Progenitor cell of endocrine pancreas (in vitro differentiated cells): Measurements from ENCODE around the gene PTGER3. TPM values are rescaled to one million over a fixed set of nuclear protein-coding genes. Genes with fewer than 3 reads are reported as not detected.

Experiments
- DNase-seq: peaks from one replicate; pipeline ENCODE4 v3.0.0; 2021; ENCODE audit warnings: low spot score; ENCODE audit not compliant: unreplicated experiment
- H3K27ac Mint-ChIP-seq: 2 replicates; pipeline ENCODE4 v1.8.0; 2021; ENCODE audit warnings: mild to moderate bottlenecking, moderate library complexity, mixed read lengths
- H3K27me3 Mint-ChIP-seq: 2 replicates; pipeline ENCODE4 v1.8.0; 2021; ENCODE audit warnings: mixed read lengths
- H3K36me3 Mint-ChIP-seq: 2 replicates; pipeline ENCODE4 v1.8.0; 2022; ENCODE audit warnings: mixed read lengths; ENCODE audit not compliant: insufficient read depth
- H3K4me1 Mint-ChIP-seq: 2 replicates; pipeline ENCODE4 v1.8.0; 2021; ENCODE audit warnings: low read depth, mixed read lengths
- H3K4me3 Mint-ChIP-seq: 2 replicates; pipeline ENCODE4 v1.8.0; 2021; ENCODE audit warnings: low read depth, mild to moderate bottlenecking, moderate library complexity, mixed read lengths
- H3K9me3 Mint-ChIP-seq: 2 replicates; pipeline ENCODE4 v1.8.0; 2021; ENCODE audit warnings: low read depth, mixed read lengths
- CTCF ChIP-seq: fragments of 200-600 bp; sonication (generic); IDR thresholded peaks from one replicate; pipeline ENCODE4 v1.5.0; 2021; ENCODE audit warnings: antibody characterized with exemption, mild to moderate bottlenecking; ENCODE audit not compliant: unreplicated experiment
- total RNA-seq: library from RNA; stranded (reverse); gene quantifications from 2 replicates; pipeline ENCODE4 v1.2.1, GENCODE V29; 2021

The PTGER3 gene
- total RNA-seq, 1 donor from 2014 or later: 3.1 TPM

GRCh38 chr1:70980361-70980760 is 67.3 kb downstream of the PTGER3 start:
- H3K27me3 Mint-ChIP-seq: peaks cover 3% of the 10 kb centered on the region
- H3K4me3 Mint-ChIP-seq: no peak overlapping the region
- H3K9me3 Mint-ChIP-seq: no peaks in the 10 kb centered on the region
- H3K27ac Mint-ChIP-seq: no peak overlapping the region
- TF ChIP-seq CTCF: no peak
- no peaks in the 10 kb centered on the region for H3K36me3 Mint-ChIP-seq
- no peaks in the 10 kb centered on the region for H3K4me1 Mint-ChIP-seq
- no peak for DNase-seq

- Mint-ChIP-seq H3K36me3 (no peaks in the 10 kb centered on the region), H3K4me3 (no peak overlapping the region), H3K27ac (no peak overlapping the region), H3K27me3 (peaks cover 3% of the 10 kb centered on the region), H3K9me3 (no peaks in the 10 kb centered on the region), H3K4me1 (no peaks in the 10 kb centered on the region)
- no peak for DNase-seq
- TF ChIP-seq CTCF: no peak
These were observed 67.7 kb downstream of the PTGER3 start for GRCh38 chr1:70979881-70980280.

GRCh38 chr1:70979313-70979712 is 68.3 kb downstream of the PTGER3 start:
- Mint-ChIP-seq H3K9me3 (no peaks in the 10 kb centered on the region), H3K27me3 (peaks cover 3% of the 10 kb centered on the region), H3K4me1 (no peaks in the 10 kb centered on the region), H3K4me3 (no peak overlapping the region), H3K36me3 (no peaks in the 10 kb centered on the region), H3K27ac (no peak overlapping the region)
- no peak for TF ChIP-seq CTCF
- DNase-seq: no peak

- Mint-ChIP-seq H3K27ac (no peak overlapping the region), H3K27me3 (peaks cover 3% of the 10 kb centered on the region), H3K9me3 (no peaks in the 10 kb centered on the region), H3K4me3 (no peak overlapping the region), H3K4me1 (no peaks in the 10 kb centered on the region), H3K36me3 (no peaks in the 10 kb centered on the region)
- DNase-seq: no peak
- TF ChIP-seq CTCF: no peak
These were observed 69.0 kb downstream of the PTGER3 start for GRCh38 chr1:70978623-70979022.

- Mint-ChIP-seq H3K27me3 (peaks cover 3% of the 10 kb centered on the region), H3K9me3 (no peaks in the 10 kb centered on the region), H3K4me1 (no peaks in the 10 kb centered on the region), H3K27ac (no peak overlapping the region), H3K36me3 (no peaks in the 10 kb centered on the region), H3K4me3 (no peak overlapping the region)
- no peak for TF ChIP-seq CTCF
- DNase-seq: no peak
These were observed 70.0 kb downstream of the PTGER3 start for GRCh38 chr1:70977575-70977974.
